ENCODE data around the gene AGPS. TPM values are rescaled to one million over a fixed set of nuclear protein-coding genes. Genes with fewer than 3 reads are reported as not detected.
"Not testable (repeated sequence)": the region's sequence is repeated elsewhere in the genome, so short reads cannot be mapped to it uniquely, and the experiment has no call there.

Gene AGPS
- polyA plus RNA-seq, 3 donors, result 41.7 to 43.0 (median 42.4) TPM

GRCh38 chr2:177365764-177366163 is 26.8 kb upstream of the AGPS start:
- not testable (repeated sequence) for DNase-seq

GRCh38 chr2:177368023-177368422 is 24.6 kb upstream of the AGPS start:
- DNase-seq, result not testable (repeated sequence)

GRCh38 chr2:177379354-177379753 is 13.2 kb upstream of the AGPS start:
- no peak for DNase-seq

- no peak for DNase-seq
Observed at GRCh38 chr2:177380181-177380580, 12.4 kb upstream of the AGPS start.

GRCh38 chr2:177383935-177384334 is 8.6 kb upstream of the AGPS start:
- no peak for DNase-seq

- no peak for DNase-seq
Observed at GRCh38 chr2:177385151-177385550, 7.4 kb upstream of the AGPS start.

GRCh38 chr2:177391822-177392372 is 676 bp upstream of the AGPS start:
- DNase-seq, result no peak

- peak; percentile 10 for DNase-seq
Observed at GRCh38 chr2:177393203-177393755, 706 bp downstream of the AGPS start.

GRCh38 chr2:177393824-177394593 is 1.4 kb downstream of the AGPS start:
- DNase-seq, result no peak

- no peak for DNase-seq
Observed at GRCh38 chr2:177394594-177394973, 2.0 kb downstream of the AGPS start.

GRCh38 chr2:177395351-177396065 is 2.9 kb downstream of the AGPS start:
- no peak for DNase-seq

- DNase-seq, result peak; percentile 36
Observed at GRCh38 chr2:177396703-177397460, 4.3 kb downstream of the AGPS start.

- peak; percentile 27 for DNase-seq
Observed at GRCh38 chr2:177397481-177398289, 5.1 kb downstream of the AGPS start.

GRCh38 chr2:177398290-177398683 is 5.7 kb downstream of the AGPS start:
- no peak for DNase-seq

GRCh38 chr2:177398791-177399190 is 6.2 kb downstream of the AGPS start:
- no peak for DNase-seq

- DNase-seq, result no peak
Observed at GRCh38 chr2:177399376-177399775, 6.8 kb downstream of the AGPS start.

- DNase-seq, result no peak
Observed at GRCh38 chr2:177400337-177400923, 7.9 kb downstream of the AGPS start.

- no peak for DNase-seq
Observed at GRCh38 chr2:177402096-177402495, 9.5 kb downstream of the AGPS start.

GRCh38 chr2:177403838-177404237 is 11.3 kb downstream of the AGPS start:
- DNase-seq, result no peak

- DNase-seq, result no peak
Observed at GRCh38 chr2:177404243-177404642, 11.7 kb downstream of the AGPS start.
